ENCODE measurements around the gene SNN. TPM values are rescaled to one million over a fixed set of nuclear protein-coding genes. Genes with fewer than 3 reads are reported as not detected.

The SNN gene
- total RNA-seq, 1 donor from 2014 or later = 23.6 TPM

- no peak for DNase-seq (ENCODE audit: low spot score)
These were observed 33.1 kb upstream of the SNN start for GRCh38 chr16:11635113-11635652.

- no peak for DNase-seq (ENCODE audit: low spot score)
These were observed 32.5 kb upstream of the SNN start for GRCh38 chr16:11635679-11636171.

GRCh38 chr16:11636172-11636721 lies 32.0 kb upstream of the SNN start:
- no peak for DNase-seq (ENCODE audit: low spot score)

GRCh38 chr16:11637320-11637719 lies 30.9 kb upstream of the SNN start:
- no peak for DNase-seq (ENCODE audit: low spot score)

- no peak for DNase-seq (ENCODE audit: low spot score)
These were observed 30.1 kb upstream of the SNN start for GRCh38 chr16:11638140-11638539.

GRCh38 chr16:11639008-11639562 lies 29.2 kb upstream of the SNN start:
- no peak for DNase-seq (ENCODE audit: low spot score)

- DNase-seq (ENCODE audit: low spot score) = peak; percentile 89
These were observed 28.0 kb upstream of the SNN start for GRCh38 chr16:11639925-11640899.

- peak; percentile 67 for DNase-seq (ENCODE audit: low spot score)
These were observed 27.1 kb upstream of the SNN start for GRCh38 chr16:11640987-11641817.

- DNase-seq (ENCODE audit: low spot score) = no peak
These were observed 25.5 kb upstream of the SNN start for GRCh38 chr16:11642765-11643116.

GRCh38 chr16:11649276-11649675 lies 19.0 kb upstream of the SNN start:
- DNase-seq (ENCODE audit: low spot score) = no peak

- no peak for DNase-seq (ENCODE audit: low spot score)
These were observed 17.3 kb upstream of the SNN start for GRCh38 chr16:11650641-11651591.

GRCh38 chr16:11651796-11652195 lies 16.5 kb upstream of the SNN start:
- no peak for DNase-seq (ENCODE audit: low spot score)

- DNase-seq (ENCODE audit: low spot score) = no peak
These were observed 12.6 kb upstream of the SNN start for GRCh38 chr16:11655655-11656054.

- DNase-seq (ENCODE audit: low spot score) = no peak
These were observed 10.7 kb upstream of the SNN start for GRCh38 chr16:11657556-11657955.

GRCh38 chr16:11658896-11659708 lies 9.2 kb upstream of the SNN start:
- DNase-seq (ENCODE audit: low spot score) = no peak

- no peak for DNase-seq (ENCODE audit: low spot score)
These were observed 7.7 kb upstream of the SNN start for GRCh38 chr16:11660565-11660964.

- no peak for DNase-seq (ENCODE audit: low spot score)
These were observed 5.7 kb upstream of the SNN start for GRCh38 chr16:11662582-11662981.

- no peak for DNase-seq (ENCODE audit: low spot score)
These were observed 3.2 kb upstream of the SNN start for GRCh38 chr16:11665071-11665491.

Data from ureter (tissue), 1 donor.